Activated T-cell treated with anti-CD3 and anti-CD28 coated beads for 48 hours (primary cell): ENCODE measurements around the gene CLN3.
"Not testable (repeated sequence)": the region's sequence is repeated elsewhere in the genome, so short reads cannot be mapped to it uniquely, and the experiment has no call there.

Experiments used
- DNase-seq: peaks from one replicate; pipeline ENCODE4 v3.0.0-alpha.2; 2020; ENCODE audit warnings: low read depth

The CLN3 gene

DNA sequence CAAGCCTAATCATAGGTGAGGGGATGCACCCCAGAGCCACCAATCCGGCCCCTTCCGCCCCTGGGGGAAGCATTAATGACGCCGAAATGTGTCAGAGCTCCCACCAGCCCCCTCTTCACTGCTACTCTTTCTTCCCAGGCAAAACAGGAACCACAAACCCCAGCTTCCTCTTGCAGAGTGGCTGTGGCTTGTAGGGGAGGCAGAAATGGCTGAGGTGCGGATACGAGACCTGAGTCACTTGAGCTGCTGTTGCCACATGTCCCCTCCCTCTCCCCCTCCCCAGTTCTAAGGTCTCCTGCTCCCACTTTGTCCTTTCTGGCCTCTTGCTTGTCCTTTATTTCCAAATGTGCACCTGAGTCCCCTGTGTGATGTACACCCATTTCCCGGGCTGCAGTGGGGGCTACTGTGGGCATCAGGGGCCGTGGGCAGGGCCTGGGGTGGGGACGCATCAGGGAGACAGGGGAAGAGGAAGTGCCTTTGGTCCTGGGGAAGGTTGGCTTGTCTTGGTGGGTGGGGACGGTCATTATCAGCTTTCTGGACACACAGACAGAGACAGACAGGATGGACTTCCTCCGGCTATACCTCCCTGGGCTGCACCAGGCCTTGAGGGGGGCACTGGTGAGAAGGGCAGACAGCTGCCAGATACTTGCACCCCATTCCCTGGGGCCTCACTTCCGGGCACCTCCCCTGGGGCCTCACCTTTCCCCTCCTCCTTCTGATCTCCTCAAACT, 2.4 kb upstream of the CLN3 start, which contains the start of gene APOBR:
Gene APOBR (plus strand): TSS at position 523 of the 731 bp plus-strand sequence. CDS start 39 bp downstream, at position 562.
- peak; percentile 74 for DNase-seq

GRCh38 chr16:28492511-28492910, 637 bp upstream of the CLN3 start:
- DNase-seq = no peak

DNA sequence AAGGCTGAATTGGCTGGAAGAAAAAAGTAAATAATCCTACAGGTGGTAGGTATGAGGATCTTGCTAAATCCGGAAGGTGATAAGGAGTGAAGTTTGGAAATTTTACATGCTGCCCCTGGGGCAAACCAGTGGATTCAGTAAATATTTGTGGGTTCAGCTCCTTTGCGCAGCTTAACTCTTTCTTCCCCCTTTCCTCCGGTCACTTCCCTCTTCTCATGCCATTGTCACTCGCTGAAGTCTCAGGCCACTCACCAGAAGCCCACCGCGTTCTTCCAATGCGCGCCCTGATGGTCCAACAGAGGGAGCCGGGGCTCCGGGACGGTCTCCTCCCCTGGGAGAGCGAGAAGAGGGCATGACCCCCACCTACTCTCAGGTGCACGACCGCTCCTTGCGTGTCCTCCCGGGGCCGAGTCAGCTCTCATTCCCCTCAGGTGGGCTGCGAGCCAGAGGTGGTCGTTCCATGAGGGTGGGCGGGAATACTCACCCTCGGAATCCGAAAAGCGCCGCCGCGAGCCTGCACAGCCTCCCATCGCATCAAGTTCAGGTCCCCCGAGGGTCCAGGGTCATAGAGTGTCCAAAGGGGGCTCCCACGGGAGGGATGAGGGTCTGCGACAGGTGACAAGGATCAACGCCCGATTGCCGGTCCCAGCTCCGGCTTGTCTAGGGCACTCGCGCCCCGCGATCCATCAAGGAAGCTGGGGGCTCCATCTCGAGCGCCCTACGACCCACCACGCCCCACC, 474 bp downstream of the CLN3 start:
- DNase-seq = no peak

DNA sequence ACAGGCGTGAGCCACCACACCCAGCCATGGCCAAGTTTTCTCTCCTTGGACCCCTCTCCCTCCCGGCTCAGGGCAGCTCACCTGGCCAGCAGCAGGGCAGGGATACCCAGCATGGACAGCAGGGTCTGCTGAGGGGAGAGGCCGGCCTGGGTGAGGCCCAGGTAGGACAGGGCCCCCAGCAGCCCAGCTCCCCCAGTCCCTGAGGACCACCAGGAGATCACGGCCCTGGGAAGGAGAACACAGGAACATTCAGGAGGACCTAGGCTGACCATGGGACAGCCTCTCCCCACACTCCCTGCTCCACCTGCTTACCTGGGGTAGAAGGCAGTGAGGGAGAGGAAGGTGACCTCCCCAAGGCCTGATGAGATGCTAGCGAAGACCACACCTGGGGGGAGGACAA, 5.6 kb downstream of the CLN3 start:
- no peak for DNase-seq

DNA sequence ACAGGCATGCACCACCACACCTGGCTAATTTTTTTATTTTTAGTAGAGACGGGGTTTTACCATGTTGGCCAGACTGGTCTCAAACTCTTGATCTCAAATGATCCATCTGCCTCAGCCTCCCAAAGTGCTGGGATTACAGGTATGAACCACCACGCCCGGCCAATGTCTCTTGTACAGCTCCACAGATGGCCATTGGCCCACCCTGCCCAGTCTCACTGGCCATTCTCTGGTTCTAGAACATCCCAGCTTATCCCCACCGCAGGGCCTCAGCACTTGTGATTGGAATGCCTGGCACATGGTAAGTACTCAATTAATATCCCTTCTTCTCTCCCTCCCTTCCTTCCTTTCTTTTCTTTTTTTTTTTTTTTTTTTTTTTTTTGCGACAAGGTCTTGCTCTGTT, 8.5 kb downstream of the CLN3 start:
- not testable (repeated sequence) for DNase-seq

DNA sequence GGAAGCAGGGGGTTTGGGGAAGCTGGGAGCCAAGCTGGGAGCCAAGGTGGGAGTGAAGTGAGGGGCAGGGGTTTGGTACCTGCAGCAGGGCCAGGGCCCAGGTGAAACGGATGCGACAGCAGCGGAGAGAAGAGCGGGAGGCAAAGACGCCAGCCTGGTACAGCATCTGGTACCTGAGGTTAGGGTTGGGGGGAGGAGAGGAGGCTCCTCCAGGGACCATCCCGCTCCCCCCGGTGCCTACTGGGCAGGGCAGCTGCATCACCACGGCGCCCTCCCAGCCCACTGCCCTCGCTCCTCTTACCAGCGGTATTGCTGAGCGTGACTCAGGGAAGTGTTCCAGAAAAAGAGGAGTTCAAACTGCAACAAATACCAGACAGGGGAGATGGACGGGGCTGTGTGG, 9.8 kb downstream of the CLN3 start:
- DNase-seq = no peak

GRCh38 chr16:28478506-28479180, 13.2 kb downstream of the CLN3 start:
- no peak for DNase-seq

- no peak for DNase-seq
Observed at GRCh38 chr16:28477311-28477920, 14.5 kb downstream of the CLN3 start.

DNA sequence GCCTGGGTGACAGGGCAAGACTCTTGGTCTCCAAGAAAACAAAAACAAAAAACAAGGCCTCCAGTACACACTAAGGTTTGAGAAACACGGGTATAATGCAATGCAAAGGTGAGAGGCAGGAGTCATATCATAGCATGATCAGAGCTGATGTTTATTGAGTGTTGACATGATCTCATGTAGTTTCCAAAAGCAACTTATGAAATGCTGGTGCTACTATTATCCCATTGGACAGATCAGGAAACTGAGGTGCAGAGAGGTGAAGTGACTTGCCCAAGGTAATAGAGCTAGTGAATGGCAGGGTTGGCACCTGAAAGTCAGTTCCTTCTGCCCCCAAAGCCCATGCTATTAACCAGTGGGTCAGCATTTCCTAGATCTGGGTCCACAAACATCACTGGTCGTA, 16.7 kb downstream of the CLN3 start:
- DNase-seq = no peak

DNA sequence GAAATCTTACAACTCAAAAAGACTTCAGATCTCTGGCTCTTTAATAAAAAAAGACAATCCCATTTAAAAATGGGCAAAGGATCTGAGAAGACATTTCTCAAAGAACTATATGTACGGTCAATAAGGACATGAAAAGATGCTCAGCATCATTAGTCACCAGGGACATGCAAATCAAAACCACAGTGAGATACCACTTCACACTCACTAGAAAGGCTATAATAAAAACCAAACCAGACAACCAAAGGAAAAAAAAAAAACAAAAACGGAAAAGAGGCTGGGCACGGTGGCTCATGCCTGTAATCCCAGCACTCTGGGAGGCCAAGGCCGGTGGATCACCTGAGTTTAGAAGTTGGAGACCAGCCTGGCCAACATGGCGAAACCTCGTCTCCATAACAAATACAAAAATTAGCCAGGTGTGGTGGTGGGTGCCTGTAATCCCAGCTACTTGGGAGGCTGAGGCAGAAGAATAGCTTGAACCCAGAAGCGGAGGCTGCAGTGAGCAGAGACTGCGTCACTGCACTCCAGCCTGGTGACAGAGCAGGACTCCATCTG, 18.1 kb downstream of the CLN3 start:
- DNase-seq = no peak

DNA sequence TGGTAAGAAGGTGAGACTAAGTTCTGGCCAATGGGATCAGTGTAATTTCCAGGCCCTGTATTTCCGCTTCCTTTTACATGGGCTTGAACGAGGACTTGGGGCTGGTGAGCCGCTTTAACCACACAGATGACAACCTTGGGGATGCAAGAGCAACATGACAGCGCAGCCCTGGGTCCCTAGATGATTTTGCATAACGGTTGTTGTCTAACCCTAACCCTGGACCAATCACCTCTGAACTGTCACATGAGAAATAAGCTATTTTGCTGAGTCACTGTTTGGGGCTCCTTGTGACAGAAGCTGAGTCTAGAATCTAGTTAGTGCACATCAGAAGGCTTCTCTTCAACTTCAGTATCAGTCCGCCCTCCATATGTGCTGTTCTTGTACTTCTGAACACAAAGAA, 44.8 kb downstream of the CLN3 start:
- DNase-seq = not testable (repeated sequence)

DNA sequence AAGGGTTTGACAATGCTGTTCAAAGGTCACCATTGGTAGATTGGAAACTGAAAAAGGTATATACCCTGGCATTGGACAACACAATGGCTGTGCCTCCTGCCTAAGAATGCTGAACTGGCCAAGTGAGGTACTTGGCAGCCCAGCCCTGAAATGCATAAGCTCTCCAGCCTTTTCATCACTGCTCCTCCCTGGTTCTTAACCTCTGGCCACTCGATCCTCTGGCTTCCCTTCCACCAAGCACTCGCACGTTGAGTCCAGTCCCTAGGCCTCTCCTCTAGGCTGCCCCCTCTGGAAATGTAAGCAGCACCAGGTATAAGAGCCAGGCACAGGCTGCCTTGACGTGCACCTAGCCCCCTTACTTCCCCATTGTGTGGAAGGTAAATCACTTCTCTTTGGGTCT, 45.5 kb downstream of the CLN3 start:
- not testable (repeated sequence) for DNase-seq

- DNase-seq = not testable (repeated sequence)
Observed at GRCh38 chr16:28443943-28444342, 47.9 kb downstream of the CLN3 start.

- not testable (repeated sequence) for DNase-seq
Observed at GRCh38 chr16:28438899-28439298, 53.0 kb downstream of the CLN3 start.

- not testable (repeated sequence) for DNase-seq
Observed at GRCh38 chr16:28435340-28435739, 56.5 kb downstream of the CLN3 start.
